Heart left ventricle (tissue), 16 donors: ENCODE results near the gene CLMN. TPM values are rescaled to one million over a fixed set of nuclear protein-coding genes. Genes with fewer than 3 reads are reported as not detected.

Source experiments
- ATAC-seq, 4 donors: fragments of 200-7000 bp; cut with Tn5 transposase; one replicate each; pipeline ENCODE4 v1.9.1; 2020 to 2022; ENCODE audit warnings: moderate library complexity in 4 of 4, mild to moderate bottlenecking in 3 of 4, moderate number of reproducible peaks in 1 of 4
- DNase-seq, 5 donors: peaks; one replicate each; pipeline ENCODE4 v3.0.0-alpha.2; 2020
- H3K27ac ChIP-seq, 12 donors: fragments of 200-600 bp; sonication (generic) in 4 of 12; one replicate each; pipeline versions ENCODE4 v1.5.0 to v1.8.0; 2016 to 2022; ENCODE audit warnings: mild to moderate bottlenecking in 2 of 12
- H3K27me3 ChIP-seq, 9 donors: fragments of 200-600 bp; sonication (generic) in 2 of 9; one replicate each; pipeline versions ENCODE4 v1.5.1 to v1.8.0; 2016 to 2022; ENCODE audit warnings: mild to moderate bottlenecking in 3 of 9
- H3K36me3 ChIP-seq, 9 donors: fragments of 200-600 bp; sonication (generic) in 2 of 9; one replicate each; pipeline versions ENCODE4 v1.5.0 to v1.8.0; 2018 to 2022; ENCODE audit warnings: mild to moderate bottlenecking in 2 of 9
- H3K4me1 ChIP-seq, 12 donors: fragments of 200-600 bp; sonication (generic) in 4 of 12; one replicate each; pipeline versions ENCODE4 v1.5.0 to v1.8.0; 2016 to 2022; ENCODE audit warnings: mild to moderate bottlenecking in 3 of 12
- H3K4me3 ChIP-seq, 12 donors: fragments of 200-600 bp; sonication (generic) in 4 of 12; one replicate each; pipeline versions ENCODE4 v1.5.0 to v1.8.0; 2017 to 2022; ENCODE audit warnings: mild to moderate bottlenecking in 9 of 12, moderate library complexity in 4 of 12
- H3K9me3 ChIP-seq, 12 donors: fragments of 200-600 bp; sonication (generic) in 4 of 12; one replicate each; pipeline versions ENCODE4 v1.5.0 to v1.8.0; 2016 to 2022; ENCODE audit warnings: mild to moderate bottlenecking in 1 of 12
- CTCF ChIP-seq, 12 donors: fragments of 200-600 bp; sonication (generic) in 4 of 12; IDR thresholded peaks; one replicate each; pipeline versions ENCODE4 v1.5.0 to v1.8.0; 2018 to 2022; ENCODE audit warnings: antibody characterized with exemption in 12 of 12, mild to moderate bottlenecking in 5 of 12
- POLR2A ChIP-seq, 2 donors: fragments of 450-650 bp; IDR thresholded peaks; one replicate each; pipeline ENCODE4 v1.6.1; 2017; ENCODE audit warnings: antibody characterized with exemption in 2 of 2, mild to moderate bottlenecking in 2 of 2, moderate library complexity in 2 of 2
- WGBS, 4 donors: extraction: QIAGEN DNeasy Blood & Tissue Kit in 2 of 4; methylation state at CpG; one replicate each; pipeline versions ENCODE4 v1.1.5 to v1.1.7; 2013 to 2018; 5-methylcytosine and 5-hydroxymethylcytosine counted together
- intact Hi-C, 10 donors: fragments of 100-400 bp; cut with DNase I; formaldehyde crosslinking; loops; one replicate each; pipeline versions ENCODE4 v1.11.1 to v1.14.2; 2022
- long read RNA-seq, 3 donors: library from polyadenylated mRNA; unstranded; transcript quantifications; one replicate each; pipeline ENCODE4 v2.0.0, GENCODE V29; 2020 to 2021
- polyA plus RNA-seq, 2 donors: library from polyadenylated mRNA; stranded (reverse); fragments of 200-250 nt; gene quantifications; one replicate each; pipeline ENCODE4 v1.2.3, GENCODE V29; 2013
- total RNA-seq, 9 donors: library from RNA; depleted of rRNA in 2 of 9; stranded (reverse); fragments of >200 nt in 2 of 9; fragmentation: NEBNext Ultra II Directional in 3 of 9; extraction: Animal tissue kit (Norgen Biotek cat#: 25700) in 3 of 9; gene quantifications; one replicate each; pipeline versions ENCODE4 v1.1.0 to v1.2.4, GENCODE V29; 2016 to 2023
- donor health status: ischemic (EF 13 %, LVEDD 7.1; RV severe dilation, severe dysfunction).
- donor health status: healthy with polysubstance abuse.
- donor health status: DM: no; HTN: yes; CAD: no.
- donor health status: DM: no; HTN: no; CAD: no.
- donor health status: ischemic (EF 25% LVEDD 6.9; RV normal size, moderate dysfunction).
- donor health status: ischemic (EF 25% LVEDD 5.7; RV mildly dilated, moderate dysfunction).
- donor health status: healthy.
- donor health status: DM: yes; HTN: yes; CAD: no.
- donor health status: ischemic (EF 35%, LVEDD 5.7; RV mildly dilated, moderate dysfunction).
- donor health status: nonischemic (EF 11% LVEDD 7.7; RV severe dilation, severe dysfunction).
- donor health status: DM: yes; HTN: yes; CAD: no.
- donor health status: PGD.
- donor health status: ischemic (EF 29% LVEDD 5.4; RV normal size, mild dysfunction).
- donor health status: nonischemic (EF 23%, LVEDD 6.1; RV moderate dilation, normal function).

CLMN gene
- 10 to 100 TPM in 1 of 9 donors, 1 to 10 TPM in 8; 4.6 to 10.2 (median 6.8) TPM for total RNA-seq
- 1 to 10 TPM; 3.1 to 4.3 TPM for polyA plus RNA-seq
- long read RNA-seq, donor 1, partial matches to known transcripts: 3 of 4 reads
- long read RNA-seq, donor 1, other reads (novel, unspliced or antisense): 1 of 4 reads
- long read RNA-seq, donor 2, partial matches to known transcripts: 3 of 4 reads
- long read RNA-seq, donor 2, other reads (novel, unspliced or antisense): 1 of 4 reads
- long read RNA-seq, donor 3, full-length matches to known transcripts: 1 of 6 reads
- long read RNA-seq, donor 3, partial matches to known transcripts: 4 of 6 reads
- long read RNA-seq, donor 3, other reads (novel, unspliced or antisense): 1 of 6 reads

- Histone ChIP-seq H3K4me1 (peaks cover 0 to 57% (median 7%) of the 10 kb centered on the region in 12 donors), H3K4me3 (peak within 1 kb of the TSS; percentile 64 to 99 (median 87)), H3K9me3 (no peaks in the 10 kb centered on the region), H3K36me3 (no peaks in the 10 kb centered on the region), H3K27me3 (no peaks in the 10 kb centered on the region), H3K27ac (peak within 1 kb of the TSS; percentile 58 to 91 (median 80))
- intact Hi-C loops: loop anchor here in 4 of 10 donors (2.0 to 10.0 kb wide), 5 partner anchors 62 to 108 kb away; no protein-coding TSS in a partner anchor
- DNase-seq (peak in 4 of 5 donors; percentile 34 to 48 (median 48)), ATAC-seq (peak in 3 of 4 donors; percentile 34 to 61 (median 59))
- TF ChIP-seq CTCF (IDR thresholded peaks at IDR 0.05): no peak
- no peak for TF ChIP-seq POLR2A (IDR thresholded peaks at IDR 0.05)
- 0 to 1% (median 0%) methylated on average over 9 to 95 of the region's 98 CpGs for WGBS, 4 donors
Observed at GRCh38 chr14:95319312-95320077, at the start of gene CLMN. TSS of gene CLMN (minus strand) at chr14:95319908. CDS start at chr14:95319792, 116 bp downstream.

GRCh38 chr14:95365401-95365800 lies 45.7 kb upstream of the CLMN start:
- Histone ChIP-seq H3K27me3 (peaks cover 0 to 33% (median 6%) of the 10 kb centered on the region in 9 donors), H3K27ac (no peak overlapping the region), H3K9me3 (no peaks in the 10 kb centered on the region), H3K4me1 (peaks cover 0 to 29% (median 6%) of the 10 kb centered on the region in 12 donors), H3K36me3 (no peaks in the 10 kb centered on the region), H3K4me3 (no peak overlapping the region)
- TF ChIP-seq CTCF (IDR thresholded peaks at IDR 0.05) (no peak), POLR2A (IDR thresholded peaks at IDR 0.05) (no peak)
- WGBS, 4 donors: 80 to 85% (median 83%) methylated on average over 2 of the region's 2 CpGs
- ATAC-seq: no peak
- intact Hi-C loops: no loop called here
- no peak for DNase-seq

GRCh38 chr14:95364481-95365209 lies 44.9 kb upstream of the CLMN start:
- Histone ChIP-seq H3K36me3 (no peaks in the 10 kb centered on the region), H3K27me3 (peaks cover 0 to 40% (median 10%) of the 10 kb centered on the region in 9 donors), H3K4me1 (peaks cover 0 to 30% (median 7%) of the 10 kb centered on the region in 12 donors), H3K9me3 (no peaks in the 10 kb centered on the region), H3K27ac (peak overlapping the region in 2 of 12 donors; percentile 4 to 41), H3K4me3 (no peak overlapping the region)
- 77 to 81% (median 80%) methylated on average over 7 of the region's 7 CpGs for WGBS, 4 donors
- DNase-seq: no peak
- intact Hi-C loops: no loop called here
- no peak for ATAC-seq
- TF ChIP-seq POLR2A (IDR thresholded peaks at IDR 0.05) (no peak), CTCF (IDR thresholded peaks at IDR 0.05) (no peak)
